Measurements from ENCODE around the gene GGT7.
A peak's percentile ranks its signal among the peaks of the same experiment; 100 is the strongest.
"Not testable (repeated sequence)": the region's sequence is repeated elsewhere in the genome, so short reads cannot be mapped to it uniquely, and the experiment has no call there.

GGT7 gene

GRCh38 chr20:34843421-34843820 lies 29.2 kb downstream of the GGT7 start:
- DNase-seq (ENCODE audit: low spot score), result no peak

GRCh38 chr20:34842143-34842542 lies 30.5 kb downstream of the GGT7 start:
- no peak for DNase-seq (ENCODE audit: low spot score)

DNA sequence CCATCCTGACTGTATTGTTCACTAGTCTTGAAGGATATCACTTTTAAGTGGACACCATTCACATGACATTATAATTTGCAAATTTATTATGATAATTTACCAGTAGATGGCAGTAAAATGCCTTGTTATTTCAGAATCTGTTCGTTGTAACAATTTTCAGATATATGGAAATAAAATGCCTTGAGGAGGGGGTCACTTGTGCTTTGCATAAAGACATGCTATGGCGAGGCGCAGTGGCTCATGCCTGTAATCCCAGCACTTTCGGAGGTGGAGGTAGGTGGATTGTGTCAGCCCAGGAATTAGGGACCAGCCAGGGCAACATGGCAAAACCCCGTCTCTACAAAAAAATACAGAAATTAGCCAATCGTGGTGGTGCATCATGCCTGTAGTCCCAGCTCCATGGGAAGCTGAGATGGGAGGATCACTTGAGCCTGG lies 38.2 kb downstream of the GGT7 start:
- DNase-seq (ENCODE audit: low spot score), result peak; percentile 10

GRCh38 chr20:34831936-34832335 lies 40.7 kb downstream of the GGT7 start:
- DNase-seq (ENCODE audit: low spot score), result no peak

DNA sequence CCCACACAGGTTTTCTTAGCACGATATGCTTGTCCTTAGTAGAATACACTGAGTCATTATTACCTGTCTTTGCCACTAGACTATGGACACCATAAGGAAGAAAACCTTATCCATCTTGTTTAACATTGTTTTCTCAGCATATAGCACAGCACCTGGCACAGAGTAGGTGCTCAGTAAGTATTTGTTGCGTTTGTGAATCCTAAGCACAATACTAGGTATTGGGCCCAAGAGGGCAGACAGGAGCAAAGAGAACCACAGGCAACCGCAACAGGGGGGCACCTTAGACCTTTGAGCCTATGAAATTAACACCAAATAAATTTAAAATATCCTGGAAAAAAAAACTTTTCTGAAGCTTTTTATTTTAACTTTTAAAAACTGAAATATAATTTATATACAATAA lies 43.5 kb downstream of the GGT7 start:
- DNase-seq (ENCODE audit: low spot score), result no peak

- peak; percentile 88 for DNase-seq (ENCODE audit: low spot score)
Observed at GRCh38 chr20:34825530-34826362, 46.9 kb downstream of the GGT7 start, which contains the start of gene NCOA6. NCOA6 (minus strand) TSS chr20:34825651; CDS start chr20:34782355, 43,296 bp downstream.

DNA sequence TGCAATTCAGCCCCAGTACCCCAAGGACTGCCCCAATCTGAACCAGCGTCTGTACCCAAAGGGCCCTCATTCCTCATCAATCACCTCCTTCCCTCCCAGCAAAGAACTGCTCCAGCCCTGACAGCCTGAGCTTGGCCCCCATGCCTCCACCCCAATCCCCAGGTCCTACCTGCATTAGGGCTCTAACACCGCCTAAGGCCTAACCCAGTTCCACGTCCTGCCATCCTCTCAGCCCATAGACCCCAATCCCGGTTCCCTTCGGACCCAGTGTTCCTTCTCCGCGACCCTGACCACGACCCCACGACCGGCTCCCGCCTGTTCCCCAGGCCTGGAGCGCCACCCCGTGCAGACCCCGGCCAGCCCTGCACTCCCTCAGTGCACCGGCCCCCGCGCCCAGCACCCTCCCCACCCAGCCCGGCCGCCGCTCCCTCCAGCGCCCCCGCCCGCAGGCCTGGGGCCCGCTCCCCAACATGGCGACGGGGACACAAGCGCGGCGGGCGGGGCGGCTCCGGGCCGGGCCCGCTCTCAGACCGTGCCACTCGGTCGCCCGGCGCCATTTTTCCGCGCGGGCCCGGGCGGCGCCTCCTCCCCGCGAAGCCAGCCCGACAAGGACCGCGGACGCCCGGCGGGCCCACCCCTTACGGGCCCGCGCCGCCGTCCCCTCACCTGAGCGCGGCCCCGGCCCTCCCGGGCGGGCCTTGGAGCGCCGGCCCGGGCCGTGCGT lies 47.7 kb downstream of the GGT7 start:
- DNase-seq (ENCODE audit: low spot score), result peak; percentile 53

GRCh38 chr20:34824452-34824805 lies 48.2 kb downstream of the GGT7 start:
- peak; percentile 71 for DNase-seq (ENCODE audit: low spot score)

- no peak for DNase-seq (ENCODE audit: low spot score)
Observed at GRCh38 chr20:34824026-34824425, 48.6 kb downstream of the GGT7 start.

DNA sequence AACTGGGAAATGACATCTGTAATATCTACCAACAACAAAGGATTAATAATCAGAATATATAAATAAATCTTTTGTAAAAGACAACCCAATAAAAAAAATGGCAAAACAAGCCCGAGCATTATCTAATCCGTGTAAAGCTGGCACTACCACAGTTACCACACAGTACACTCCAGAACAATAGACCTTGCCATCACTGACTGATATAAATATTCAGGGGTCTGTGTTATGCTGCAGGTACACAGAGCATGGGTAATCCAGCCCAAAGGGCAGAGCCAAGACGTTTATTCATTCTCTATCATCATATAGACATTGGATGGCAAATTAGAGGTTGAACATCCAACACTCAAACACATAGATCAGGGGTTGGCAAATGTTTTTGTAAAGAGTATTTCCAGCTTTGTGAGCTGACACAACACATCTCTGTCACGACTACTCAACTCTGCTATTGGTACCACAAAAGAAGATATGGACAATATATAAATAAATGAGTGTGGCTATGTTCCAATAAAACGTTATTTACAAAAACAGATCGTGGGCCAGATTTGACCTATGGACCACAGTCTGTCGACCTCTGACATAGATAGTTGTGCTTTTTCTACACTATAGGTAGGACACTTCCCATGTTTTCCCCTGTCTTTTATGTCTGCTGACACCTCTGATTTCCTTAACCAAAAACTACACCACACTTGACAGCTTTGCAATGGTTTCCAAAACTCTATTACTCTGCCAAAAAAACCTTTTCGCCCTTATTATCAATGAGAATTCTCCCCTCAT lies 51.7 kb downstream of the GGT7 start:
- no peak for DNase-seq (ENCODE audit: low spot score)

- no peak for DNase-seq (ENCODE audit: low spot score)
Observed at GRCh38 chr20:34817801-34818200, 54.9 kb downstream of the GGT7 start.

DNA sequence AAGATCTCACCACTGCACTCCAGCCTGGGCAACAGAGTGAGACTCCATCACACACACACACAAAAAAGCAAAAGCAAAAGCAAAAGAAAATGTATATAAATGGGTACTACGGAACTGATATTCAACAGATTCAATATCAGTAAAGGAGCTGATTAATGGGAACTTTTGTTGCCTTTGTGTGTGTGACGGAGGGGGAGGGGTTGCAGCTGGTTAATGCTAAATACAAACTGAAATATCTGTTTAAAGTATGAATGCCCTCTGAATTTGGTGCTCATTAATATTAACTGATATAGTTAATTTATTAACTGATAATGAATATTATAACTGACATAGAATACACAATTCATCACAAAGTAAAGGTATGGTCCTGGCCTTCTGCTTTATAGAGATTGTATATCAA lies 55.6 kb downstream of the GGT7 start:
- no peak for DNase-seq (ENCODE audit: low spot score)

GRCh38 chr20:34815636-34816035 lies 57.0 kb downstream of the GGT7 start:
- DNase-seq (ENCODE audit: low spot score), result no peak

- DNase-seq (ENCODE audit: low spot score), result no peak
Observed at GRCh38 chr20:34808583-34808982, 64.1 kb downstream of the GGT7 start.

- DNase-seq (ENCODE audit: low spot score), result not testable (repeated sequence)
Observed at GRCh38 chr20:34807944-34808465, 64.7 kb downstream of the GGT7 start.

DNA sequence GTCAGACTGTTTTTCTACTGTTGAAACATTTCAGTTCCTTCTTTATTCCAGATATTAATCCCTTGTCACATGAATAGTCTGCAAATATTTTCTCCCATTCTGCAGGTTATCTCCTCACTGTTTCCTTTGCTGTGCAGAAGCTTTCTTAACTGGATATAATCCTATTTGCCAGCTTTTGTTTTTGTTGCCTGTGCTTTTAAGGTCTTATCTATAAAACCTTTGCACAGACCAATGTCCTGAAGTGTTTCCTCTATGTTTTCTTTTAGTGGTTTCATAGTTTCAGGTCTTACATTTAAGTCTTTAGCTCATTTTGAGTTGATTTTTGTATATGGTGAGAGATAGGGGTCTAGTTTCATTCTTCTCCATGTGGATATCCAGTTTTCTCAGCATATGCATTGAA lies 66.4 kb downstream of the GGT7 start:
- no peak for DNase-seq (ENCODE audit: low spot score)

GRCh38 chr20:34798871-34799270 lies 73.8 kb downstream of the GGT7 start:
- no peak for DNase-seq (ENCODE audit: low spot score)

DNA sequence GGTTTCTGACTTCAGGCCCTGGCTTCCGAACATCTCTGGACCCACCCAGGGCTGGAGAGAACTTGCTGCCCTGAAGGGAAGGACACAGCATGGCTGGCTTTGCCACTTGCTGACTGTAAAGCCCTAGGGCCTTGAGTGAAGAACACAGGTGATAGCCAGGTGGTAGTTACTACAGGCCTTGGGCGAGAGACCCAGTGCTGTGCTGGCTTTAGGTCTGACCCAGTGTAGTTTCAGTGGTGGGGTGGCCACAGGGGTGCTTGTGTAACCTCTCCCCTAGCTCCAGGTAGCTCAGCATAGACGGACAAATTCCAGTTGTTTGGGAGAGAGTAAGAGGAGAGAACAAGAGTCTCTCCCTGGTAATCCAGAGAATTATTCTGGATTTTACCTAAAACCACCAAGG lies 74.3 kb downstream of the GGT7 start:
- no peak for DNase-seq (ENCODE audit: low spot score)

DNA sequence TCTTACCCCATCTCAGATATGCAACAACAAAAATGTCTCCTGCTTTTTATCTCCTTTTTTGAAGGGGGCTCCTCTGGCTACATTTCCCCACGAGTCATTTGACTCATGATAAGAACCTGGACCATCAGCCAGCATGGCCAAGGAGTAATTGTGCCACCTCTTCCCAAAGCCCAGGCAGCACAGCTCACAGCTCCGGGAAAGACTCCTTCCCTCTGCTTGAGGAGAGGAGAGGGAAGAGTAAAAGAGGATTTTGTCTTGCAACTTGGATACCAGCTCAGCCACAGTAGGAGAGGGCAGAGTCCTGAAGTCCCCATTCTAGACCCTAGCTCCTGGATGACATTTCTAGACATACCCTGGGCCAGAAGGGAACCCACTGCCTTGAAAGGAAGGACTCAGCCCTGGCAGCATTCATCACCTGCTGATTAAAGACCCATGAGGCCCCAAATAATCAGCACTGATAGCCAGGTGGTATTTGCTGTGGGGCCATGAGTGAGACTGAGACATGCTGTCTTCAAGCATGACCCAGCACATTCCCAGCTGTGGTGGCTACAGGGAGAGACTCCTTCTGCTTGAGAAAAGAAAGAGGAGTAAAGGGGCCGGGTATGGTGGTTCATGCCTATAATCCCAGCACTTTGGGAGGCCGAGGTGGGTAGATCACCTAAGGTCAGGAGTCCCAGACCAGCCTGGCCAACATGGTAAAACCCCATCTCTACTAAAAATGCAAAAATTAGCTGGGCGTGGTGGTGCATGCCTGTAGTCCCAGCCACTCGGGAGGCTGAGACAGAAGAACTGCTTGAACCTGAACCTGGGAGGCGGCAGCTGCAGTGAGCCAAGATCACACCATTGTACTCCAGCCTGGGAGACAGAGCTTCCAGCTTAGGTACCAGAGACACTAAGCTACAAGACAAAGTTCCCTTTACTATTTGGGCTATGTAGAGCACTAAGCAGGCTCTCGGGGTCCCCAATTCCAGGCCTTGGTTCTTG lies 75.4 kb downstream of the GGT7 start:
- DNase-seq (ENCODE audit: low spot score), result no peak
